ENCODE results near the gene F7. TPM values are rescaled to one million over a fixed set of nuclear protein-coding genes. Genes with fewer than 3 reads are reported as not detected.
"Not testable (repeated sequence)": the region's sequence is repeated elsewhere in the genome, so short reads cannot be mapped to it uniquely, and the experiment has no call there.

The F7 gene
- total RNA-seq, 1 experiment from 2014 or later = 0.28 TPM

- no peaks in the 10 kb centered on the region for H3K27me3 ChIP-seq (ENCODE audit: control insufficient read depth, insufficient read depth, low read length)
- no peaks in the 10 kb centered on the region for H3K36me3 ChIP-seq (replicated peaks; ENCODE audit: control insufficient read depth, insufficient read depth, low read length)
- DNase-seq = no peak
- no peak overlapping the region for H3K4me3 ChIP-seq (ENCODE audit: insufficient read depth, low read depth, low read length)
These were observed 10.2 kb upstream of the F7 start for GRCh38 chr13:113095146-113096051.

- H3K4me3 ChIP-seq (ENCODE audit: insufficient read depth, low read depth, low read length) = no peak overlapping the region
- H3K36me3 ChIP-seq (replicated peaks; ENCODE audit: control insufficient read depth, insufficient read depth, low read length) = no peaks in the 10 kb centered on the region
- no peaks in the 10 kb centered on the region for H3K27me3 ChIP-seq (ENCODE audit: control insufficient read depth, insufficient read depth, low read length)
- peak; percentile 69 for DNase-seq
These were observed 9.4 kb upstream of the F7 start for GRCh38 chr13:113096052-113096744.

- peak; percentile 73 for DNase-seq
These were observed 8.8 kb upstream of the F7 start for GRCh38 chr13:113096745-113097305.

GRCh38 chr13:113097651-113098050 is 7.9 kb upstream of the F7 start:
- no peak for DNase-seq
- H3K4me3 ChIP-seq (ENCODE audit: insufficient read depth, low read depth, low read length) = no peak overlapping the region
- no peaks in the 10 kb centered on the region for H3K36me3 ChIP-seq (replicated peaks; ENCODE audit: control insufficient read depth, insufficient read depth, low read length)
- H3K27me3 ChIP-seq (ENCODE audit: control insufficient read depth, insufficient read depth, low read length) = no peaks in the 10 kb centered on the region

More at GRCh38 chr13:113096745-113097305, 8.8 kb upstream of the F7 start:
- Histone ChIP-seq H3K36me3 (replicated peaks; ENCODE audit: control insufficient read depth, insufficient read depth, low read length) (no peaks in the 10 kb centered on the region), H3K27me3 (ENCODE audit: control insufficient read depth, insufficient read depth, low read length) (no peaks in the 10 kb centered on the region), H3K4me3 (ENCODE audit: insufficient read depth, low read depth, low read length) (no peak overlapping the region)

- no peak overlapping the region for H3K4me3 ChIP-seq (ENCODE audit: insufficient read depth, low read depth, low read length)
- H3K27me3 ChIP-seq (ENCODE audit: control insufficient read depth, insufficient read depth, low read length) = no peaks in the 10 kb centered on the region
- peak; percentile 65 for DNase-seq
- H3K36me3 ChIP-seq (replicated peaks; ENCODE audit: control insufficient read depth, insufficient read depth, low read length) = no peaks in the 10 kb centered on the region
These were observed 7.3 kb upstream of the F7 start for GRCh38 chr13:113098162-113098732.

GRCh38 chr13:113099142-113099541 is 6.4 kb upstream of the F7 start:
- Histone ChIP-seq H3K36me3 (replicated peaks; ENCODE audit: control insufficient read depth, insufficient read depth, low read length) (no peaks in the 10 kb centered on the region), H3K27me3 (ENCODE audit: control insufficient read depth, insufficient read depth, low read length) (no peaks in the 10 kb centered on the region), H3K4me3 (ENCODE audit: insufficient read depth, low read depth, low read length) (no peak overlapping the region)
- DNase-seq = no peak

- not testable (repeated sequence) for H3K4me3 ChIP-seq (ENCODE audit: insufficient read depth, low read depth, low read length); DNase-seq; H3K27me3 ChIP-seq (ENCODE audit: control insufficient read depth, insufficient read depth, low read length); H3K36me3 ChIP-seq (replicated peaks; ENCODE audit: control insufficient read depth, insufficient read depth, low read length)
These were observed 3.3 kb upstream of the F7 start for GRCh38 chr13:113102302-113102701.

- DNase-seq = no peak
- Histone ChIP-seq H3K36me3 (replicated peaks; ENCODE audit: control insufficient read depth, insufficient read depth, low read length) (no peaks in the 10 kb centered on the region), H3K27me3 (ENCODE audit: control insufficient read depth, insufficient read depth, low read length) (no peaks in the 10 kb centered on the region), H3K4me3 (ENCODE audit: insufficient read depth, low read depth, low read length) (no peak overlapping the region)
These were observed 2.9 kb upstream of the F7 start for GRCh38 chr13:113102727-113103126.

GRCh38 chr13:113103646-113104045 is 1.9 kb upstream of the F7 start:
- DNase-seq = no peak
- Histone ChIP-seq H3K36me3 (replicated peaks; ENCODE audit: control insufficient read depth, insufficient read depth, low read length) (no peaks in the 10 kb centered on the region), H3K27me3 (ENCODE audit: control insufficient read depth, insufficient read depth, low read length) (no peaks in the 10 kb centered on the region), H3K4me3 (ENCODE audit: insufficient read depth, low read depth, low read length) (no peak overlapping the region)

GRCh38 chr13:113105921-113106452 is 396 bp downstream of the F7 start:
- Histone ChIP-seq H3K27me3 (ENCODE audit: control insufficient read depth, insufficient read depth, low read length) (peaks cover 16% of the 10 kb centered on the region; the same call in 1 of the 2 replicates), H3K4me3 (ENCODE audit: insufficient read depth, low read depth, low read length) (no peak overlapping the region), H3K36me3 (replicated peaks; ENCODE audit: control insufficient read depth, insufficient read depth, low read length) (no peaks in the 10 kb centered on the region)
- DNase-seq = peak; percentile 71

GRCh38 chr13:113106711-113107351 is 1.2 kb downstream of the F7 start:
- H3K27me3 ChIP-seq (ENCODE audit: control insufficient read depth, insufficient read depth, low read length) = peaks cover 19% of the 10 kb centered on the region; the same call in 1 of the 2 replicates
- H3K36me3 ChIP-seq (replicated peaks; ENCODE audit: control insufficient read depth, insufficient read depth, low read length) = no peaks in the 10 kb centered on the region
- H3K4me3 ChIP-seq (ENCODE audit: insufficient read depth, low read depth, low read length) = no peak overlapping the region
- DNase-seq = peak; percentile 66

GRCh38 chr13:113108521-113108920 is 2.9 kb downstream of the F7 start:
- DNase-seq; H3K4me3 ChIP-seq (ENCODE audit: insufficient read depth, low read depth, low read length); H3K36me3 ChIP-seq (replicated peaks; ENCODE audit: control insufficient read depth, insufficient read depth, low read length): not testable (repeated sequence)
- peaks cover 19% of the 10 kb centered on the region; the same call in 1 of the 2 replicates for H3K27me3 ChIP-seq (ENCODE audit: control insufficient read depth, insufficient read depth, low read length)

- H3K4me3 ChIP-seq (ENCODE audit: insufficient read depth, low read depth, low read length) = peak overlapping the region; percentile 32; the same call in 1 of the 2 replicates
- DNase-seq = no peak
- H3K36me3 ChIP-seq (replicated peaks; ENCODE audit: control insufficient read depth, insufficient read depth, low read length) = no peaks in the 10 kb centered on the region
- H3K27me3 ChIP-seq (ENCODE audit: control insufficient read depth, insufficient read depth, low read length) = peaks cover 19% of the 10 kb centered on the region; the same call in 1 of the 2 replicates
These were observed 3.8 kb downstream of the F7 start for GRCh38 chr13:113109151-113110047.

All from H7 (cell line).